ENCODE measurements around the gene SIGMAR1. TPM values are rescaled to one million over a fixed set of nuclear protein-coding genes. Genes with fewer than 3 reads are reported as not detected.

SIGMAR1 gene
- total RNA-seq, 3 donors from 2014 or later (not counting 1 experiment from before 2014, with no cell fraction given), result 22.1 to 29.8 (median 23.0) TPM

GRCh38 chr9:34630402-34631154 lies 7.0 kb downstream of the SIGMAR1 start:
- H3K9me3 ChIP-seq (ENCODE audit: control insufficient read depth, insufficient read depth, low read length), result no peaks in the 10 kb centered on the region
- ATAC-seq (no peak), DNase-seq (no peak)
- WGBS (ENCODE audit: insufficient coverage), result 56% methylated on average over 5 of the region's 5 CpGs
- no peak overlapping the region for H3K4me3 ChIP-seq (ENCODE audit: low read length)
- H3K36me3 Mint-ChIP-seq, result peaks cover 8% of the 10 kb centered on the region
- H3K4me3 Mint-ChIP-seq, result peak overlapping the region; percentile 43
- H3K27me3 ChIP-seq (ENCODE audit: control insufficient read depth, insufficient read depth, low read length), result peaks cover 33% of the 10 kb centered on the region
- no peak for TF ChIP-seq CTCF (IDR thresholded peaks at IDR 0.05)
- H3K27me3 Mint-ChIP-seq (ENCODE audit: low read depth in 2 of 2), result peaks cover 44 to 51% of the 10 kb centered on the region in 2 donors
- H3K9me3 Mint-ChIP-seq, result no peaks in the 10 kb centered on the region
- peaks cover 4% of the 10 kb centered on the region for H3K36me3 ChIP-seq (ENCODE audit: control insufficient read depth, insufficient read depth, low read length)
- intact Hi-C loops (cut with micrococcal nuclease), result no loop called here
- H3K27ac ChIP-seq (ENCODE audit: low read length), result no peak overlapping the region
- peaks cover 12% of the 10 kb centered on the region for H3K4me1 ChIP-seq (ENCODE audit: control insufficient read depth, insufficient read depth, low read length)
- H3K4me1 Mint-ChIP-seq, result peaks cover 18 to 28% of the 10 kb centered on the region in 2 donors
- H3K27ac Mint-ChIP-seq, result peak overlapping the region in 1 of 2 donors; percentile 25

DNA sequence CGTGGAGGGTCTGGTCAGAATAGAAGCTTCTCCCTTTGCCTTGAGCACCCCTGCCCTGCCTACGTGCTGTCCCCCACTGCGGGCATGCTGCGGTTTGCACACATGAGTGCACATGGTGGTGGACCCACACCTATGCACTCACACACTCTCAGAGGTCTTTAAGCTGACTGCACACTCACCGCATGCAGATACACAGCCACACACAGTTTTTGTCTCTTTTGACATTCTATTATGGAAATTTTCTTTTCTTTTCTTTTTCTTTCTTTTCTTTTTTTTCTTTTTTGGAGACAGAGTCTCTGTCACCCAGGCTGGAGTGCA lies 8.1 kb downstream of the SIGMAR1 start:
- Histone ChIP-seq H3K4me1 (ENCODE audit: control insufficient read depth, insufficient read depth, low read length) (peaks cover 12% of the 10 kb centered on the region), H3K36me3 (ENCODE audit: control insufficient read depth, insufficient read depth, low read length) (no peaks in the 10 kb centered on the region), H3K27me3 (ENCODE audit: control insufficient read depth, insufficient read depth, low read length) (peaks cover 42% of the 10 kb centered on the region), H3K4me3 (ENCODE audit: low read length) (peak overlapping the region; percentile 4), H3K27ac (ENCODE audit: low read length) (no peak overlapping the region), H3K9me3 (ENCODE audit: control insufficient read depth, insufficient read depth, low read length) (no peaks in the 10 kb centered on the region)
- DNase-seq (no peak), ATAC-seq (no peak)
- H3K27ac Mint-ChIP-seq, result peak overlapping the region in 1 of 2 donors; percentile 51
- peaks cover 8% of the 10 kb centered on the region for H3K36me3 Mint-ChIP-seq
- H3K27me3 Mint-ChIP-seq (ENCODE audit: low read depth in 2 of 2), result peaks cover 48 to 52% of the 10 kb centered on the region in 2 donors
- 30% methylated on average over 5 of the region's 5 CpGs for WGBS (ENCODE audit: insufficient coverage)
- peak overlapping the region; percentile 82 for H3K4me3 Mint-ChIP-seq
- peaks cover 14 to 24% of the 10 kb centered on the region in 2 donors for H3K4me1 Mint-ChIP-seq
- no peaks in the 10 kb centered on the region for H3K9me3 Mint-ChIP-seq
- TF ChIP-seq CTCF (IDR thresholded peaks at IDR 0.05), result no peak
- intact Hi-C loops (cut with micrococcal nuclease), result no loop called here

DNA sequence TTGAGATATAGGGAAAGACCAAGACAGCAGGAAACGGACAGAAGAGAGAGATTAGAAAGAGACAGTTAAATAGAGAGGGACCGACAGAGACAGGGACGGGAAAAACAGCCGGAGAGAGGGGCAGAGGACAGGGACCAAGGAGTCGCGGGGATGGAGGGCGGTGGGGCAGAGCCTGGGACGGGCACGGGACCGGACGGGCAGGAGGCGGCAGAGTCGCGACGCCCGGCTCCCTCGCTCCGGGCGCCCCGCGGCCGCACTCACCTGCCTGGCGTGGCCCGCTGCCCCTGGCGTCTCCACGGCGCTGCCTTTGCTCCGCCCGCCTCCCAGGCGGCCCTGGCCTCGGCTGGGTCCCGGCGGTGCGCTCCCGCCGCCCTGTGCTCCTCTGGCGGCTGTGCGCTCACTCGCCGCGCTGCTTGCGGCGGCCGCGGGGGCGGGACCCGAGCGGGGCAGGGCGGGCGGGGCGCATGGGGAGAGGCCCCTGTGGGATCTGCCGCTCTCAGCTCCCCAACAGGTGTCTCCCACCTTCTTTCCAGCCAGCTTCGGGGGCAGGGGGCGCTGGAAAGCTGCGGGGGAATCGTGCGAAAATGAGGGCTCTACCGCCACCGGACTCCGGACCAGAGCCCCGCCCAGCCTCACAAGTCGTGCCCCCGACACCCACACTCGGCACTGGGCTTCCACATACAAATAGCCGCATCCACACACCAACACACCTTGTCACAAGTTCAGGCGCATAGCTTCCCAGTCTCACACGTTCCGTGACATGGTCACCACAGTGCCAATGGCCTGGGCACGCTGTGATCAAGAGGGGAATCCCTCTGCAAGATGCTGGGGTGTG lies 8.7 kb downstream of the SIGMAR1 start, which contains the start of gene ARID3C:
TSS of gene ARID3C (minus strand) at position 411 of the 835 bp plus-strand sequence. CDS start 1,052 bp downstream, outside the sequence.
- ATAC-seq (peak; percentile 68 to 77 (median 71)), DNase-seq (peak; percentile 33 to 68)
- peak within 1 kb of the TSS; percentile 1 to 51 for H3K27ac Mint-ChIP-seq
- intact Hi-C loops (cut with micrococcal nuclease), result no loop called here
- Histone ChIP-seq H3K4me3 (ENCODE audit: low read length) (peak within 1 kb of the TSS; percentile 4), H3K27me3 (ENCODE audit: control insufficient read depth, insufficient read depth, low read length) (peaks cover 48% of the 10 kb centered on the region), H3K4me1 (ENCODE audit: control insufficient read depth, insufficient read depth, low read length) (peaks cover 15% of the 10 kb centered on the region), H3K36me3 (ENCODE audit: control insufficient read depth, insufficient read depth, low read length) (no peaks in the 10 kb centered on the region), H3K9me3 (ENCODE audit: control insufficient read depth, insufficient read depth, low read length) (no peaks in the 10 kb centered on the region), H3K27ac (ENCODE audit: low read length) (no peak within 1 kb of the TSS)
- H3K9me3 Mint-ChIP-seq, result no peaks in the 10 kb centered on the region
- H3K4me3 Mint-ChIP-seq, result peak within 1 kb of the TSS; percentile 86
- TF ChIP-seq CTCF (IDR thresholded peaks at IDR 0.05), result no peak
- under 1% methylated on average over 69 of the region's 69 CpGs for WGBS (ENCODE audit: insufficient coverage)
- peaks cover 49 to 52% of the 10 kb centered on the region in 2 donors for H3K27me3 Mint-ChIP-seq (ENCODE audit: low read depth in 2 of 2)
- H3K36me3 Mint-ChIP-seq, result peaks cover 8% of the 10 kb centered on the region
- peaks cover 16 to 21% of the 10 kb centered on the region in 2 donors for H3K4me1 Mint-ChIP-seq

All from natural killer cell (primary cell).